K562 (cell line): ENCODE measurements around the gene KRTAP2-2. TPM values are rescaled to one million over a fixed set of nuclear protein-coding genes. Genes with fewer than 3 reads are reported as not detected.
"Not testable (repeated sequence)": the region's sequence is repeated elsewhere in the genome, so short reads cannot be mapped to it uniquely, and the experiment has no call there.

Experiments used
- ATAC-seq: fragments of 200-7000 bp; cut with Tn5 transposase; 3 replicates; pipeline ENCODE4 v1.9.1; 2020; ENCODE audit warnings: moderate library complexity
- BruUV-seq: library from RNA; stranded (reverse); fragments of 400-500 nt; replicated peaks from 2 replicates; lab custom pipeline; 2021; lab: Mats Ljungman, UMichigan
- CTCF ChIA-PET: fragments of 300-600 bp; formaldehyde crosslinking; extraction: SDS; loops from one replicate; lab custom pipeline; 2021; ENCODE audit warnings: low intra/inter-chr PET ratio; lab: Yijun Ruan, JAX
- POLR2A ChIA-PET: fragments of 300-600, 350-650 bp; sonication (Branson Sonifier 250); formaldehyde crosslinking; extraction: SDS; loops from one replicate; lab custom pipeline; 2021; ENCODE audit warnings: antibody characterized with exemption, inconsistent platforms; lab: Yijun Ruan, JAX
- DNase-seq, 4 experiments: peaks; one replicate each; pipeline versions ENCODE4 v3.0.0 to v3.0.0-alpha.2; 2011 to 2018; ENCODE audit warnings: low spot score in 3 of 4, mixed read lengths in 3 of 4; ENCODE audit errors: extremely low read depth in 1 of 4
- FAIRE-seq: peaks from 2 replicates; lab custom pipeline; 2011; peaks lifted over from hg19 to GRCh38; lab: Jason Lieb, UNC
- H2AFZ ChIP-seq: 2 replicates; pipeline ENCODE4 v1.6.0; 2011; ENCODE audit warnings: low read depth, low read length, control low read depth, inconsistent platforms
- H3K27ac ChIP-seq: fragments of 200-600 bp; 3 replicates; pipeline ENCODE4 v1.8.0; 2011; ENCODE audit warnings: low read depth, mild to moderate bottlenecking, control low read depth, inconsistent platforms, low read length, moderate library complexity, mixed read lengths; ENCODE audit errors: extremely low read depth
- H3K27me3 ChIP-seq, 2 experiments: fragments of 300-600 bp in 1 of 2; 2 replicates in 1 of 2; 3 replicates in 1 of 2; pipeline versions ENCODE4 v1.6.0 to v1.8.0; 2011; ENCODE audit warnings: inconsistent platforms in 2 of 2, low read length in 2 of 2, mild to moderate bottlenecking in 1 of 2, mixed read lengths in 1 of 2, moderate library complexity in 1 of 2; ENCODE audit not compliant: control insufficient read depth in 2 of 2, insufficient read depth in 2 of 2
- H3K36me3 ChIP-seq: fragments of 300-600 bp; 3 replicates; pipeline ENCODE4 v1.8.0; 2011; ENCODE audit warnings: mild to moderate bottlenecking, low read length, inconsistent platforms; ENCODE audit not compliant: control insufficient read depth, insufficient read depth
- H3K4me1 ChIP-seq, 2 experiments: fragments of 200-600 bp in 1 of 2; replicated peaks in 1 of 2; 2 replicates in 1 of 2; 3 replicates in 1 of 2; pipeline versions ENCODE4 v1.5.1 to v1.8.0; 2011; ENCODE audit warnings: inconsistent platforms in 2 of 2, low read length in 2 of 2, mild to moderate bottlenecking in 1 of 2, mixed read lengths in 1 of 2, moderate library complexity in 1 of 2; ENCODE audit not compliant: control insufficient read depth in 2 of 2, insufficient read depth in 2 of 2
- H3K4me2 ChIP-seq: 2 replicates; pipeline ENCODE4 v1.6.1; 2011; ENCODE audit warnings: low read length, control low read depth, inconsistent platforms, mixed read lengths; ENCODE audit not compliant: insufficient read depth
- H3K4me3 ChIP-seq: fragments of 200-600 bp; sonication (generic), shearing (Covaris generic); 2 replicates; pipeline ENCODE4 v1.5.1; 2016; ENCODE audit warnings: control low read depth, inconsistent platforms
- H3K79me2 ChIP-seq: fragments of 200-600 bp; 3 replicates; pipeline ENCODE4 v1.8.0; 2011; ENCODE audit warnings: low read length, inconsistent platforms; ENCODE audit not compliant: control insufficient read depth, insufficient read depth
- H3K9ac ChIP-seq, 2 experiments: 2 replicates each; pipeline versions ENCODE4 v1.6.0 to v1.6.1; 2011; ENCODE audit warnings: low read depth in 2 of 2, low read length in 2 of 2, control low read depth in 1 of 2, inconsistent platforms in 1 of 2, mild to moderate bottlenecking in 1 of 2, mixed read lengths in 1 of 2; ENCODE audit not compliant: insufficient read depth in 1 of 2
- H3K9me1 ChIP-seq: one replicate; pipeline ENCODE4 v1.6.0; 2011; ENCODE audit warnings: inconsistent platforms, mild to moderate bottlenecking, low read length, moderate library complexity; ENCODE audit not compliant: control insufficient read depth, insufficient read depth
- H3K9me3 ChIP-seq: replicated peaks from 2 replicates; pipeline ENCODE4 v1.5.1; 2011; ENCODE audit warnings: low read depth, low read length, inconsistent platforms; ENCODE audit not compliant: control insufficient read depth, insufficient read depth
- H4K20me1 ChIP-seq: replicated peaks from 2 replicates; pipeline ENCODE4 v1.6.1; 2011; ENCODE audit warnings: low read length, inconsistent platforms, mixed read lengths; ENCODE audit not compliant: control insufficient read depth, insufficient read depth
- SIX5 ChIP-seq, 2 experiments: IDR thresholded peaks; 2 replicates each; pipeline ENCODE4 v1.6.1; 2011; ENCODE audit warnings: low read length in 2 of 2, borderline replicate concordance in 1 of 2, low read depth in 1 of 2, mild to moderate bottlenecking in 1 of 2, moderate library complexity in 1 of 2; ENCODE audit not compliant: insufficient read depth in 1 of 2
- TSC22D4 ChIP-seq: fragments of 450-650 bp; IDR thresholded peaks from 2 replicates; pipeline ENCODE4 v1.6.1; 2016; ENCODE audit warnings: missing genetic modification characterization, missing biosample characterization, control low read depth
- WGBS: fragments of 100-300 bp; shearing (Covaris generic); methylation state at CpG from one replicate; pipeline ENCODE4 v1.1.6; 2016; ENCODE audit warnings: low coverage, mixed read lengths; ENCODE audit not compliant: insufficient coverage; ENCODE audit errors: missing lambda C conversion rate; 5-methylcytosine and 5-hydroxymethylcytosine counted together
- in situ Hi-C: fragments of 300-500 bp; cut with MboI; formaldehyde crosslinking; loops from 4 replicates; pipeline ENCODE4 v1.15.0; 2018; ENCODE audit warnings: inconsistent platforms, mixed read lengths
- intact Hi-C: fragments of 100-400 bp; cut with micrococcal nuclease; formaldehyde crosslinking; loops from 2 replicates; pipeline ENCODE4 v1.14.2; 2022
- polyA plus RNA-seq, 8 experiments: library from polyadenylated mRNA; depleted of rRNA in 4 of 8; stranded (reverse) in 5 of 8; unstranded in 3 of 8; fragments of >200 nt; fragmentation: Nextera tagmentation in 2 of 8; fragmentation: Illumina TruSeq in 1 of 8; extraction: Ambion mirVana in 2 of 8; extraction: Trizol in 1 of 8; gene quantifications; 2 replicates each; pipeline versions ENCODE4 v1.2.1 to v1.2.3, GENCODE V29; 2011 to 2014; ENCODE audit warnings: inconsistent platforms in 1 of 8, missing spikeins in 1 of 8
- total RNA-seq, 7 experiments: library from RNA; depleted of rRNA in 6 of 7; stranded (reverse); fragments of >200 nt in 6 of 7; fragmentation: Illumina TruSeq in 2 of 7; extraction: Trizol in 2 of 7; gene quantifications; 2 replicates each; pipeline versions ENCODE4 v1.2.1 to v1.2.3, GENCODE V29; 2011 to 2021; ENCODE audit warnings: low replicate concordance in 1 of 7
- TF ChIP-seq, protein P1 (sequence below): IDR thresholded peaks from 2 replicates; pipeline ENCODE4 v1.6.1; 2016; ENCODE audit warnings: missing genetic modification characterization, missing compliant biosample characterization

The KRTAP2-2 gene
- total and polyA plus RNA-seq, 9 of the 15 experiments (the other 6 are each of a cell fraction or from before 2014, with no cell fraction given): not detected

DNA sequence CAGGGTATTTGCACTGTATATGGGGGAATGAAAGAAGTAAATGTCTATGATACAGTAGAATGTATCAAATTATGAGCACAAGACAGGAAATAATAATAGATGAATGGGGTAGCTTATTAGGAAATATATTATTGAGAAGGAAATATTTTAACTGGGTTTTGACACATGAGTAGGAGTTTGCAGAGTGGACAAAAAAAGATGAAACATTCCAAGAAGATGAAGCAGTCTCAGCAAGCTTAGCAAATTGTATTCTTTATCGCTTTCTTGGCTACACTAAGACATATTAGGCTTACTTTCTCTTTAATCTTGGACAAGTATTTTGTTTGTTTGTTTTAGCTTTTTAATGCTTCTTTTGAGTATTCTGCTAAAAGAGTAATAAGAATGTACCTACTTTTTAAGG lies 48.9 kb upstream of the KRTAP2-2 start (continued):
- TF ChIP-seq, protein P1, sequence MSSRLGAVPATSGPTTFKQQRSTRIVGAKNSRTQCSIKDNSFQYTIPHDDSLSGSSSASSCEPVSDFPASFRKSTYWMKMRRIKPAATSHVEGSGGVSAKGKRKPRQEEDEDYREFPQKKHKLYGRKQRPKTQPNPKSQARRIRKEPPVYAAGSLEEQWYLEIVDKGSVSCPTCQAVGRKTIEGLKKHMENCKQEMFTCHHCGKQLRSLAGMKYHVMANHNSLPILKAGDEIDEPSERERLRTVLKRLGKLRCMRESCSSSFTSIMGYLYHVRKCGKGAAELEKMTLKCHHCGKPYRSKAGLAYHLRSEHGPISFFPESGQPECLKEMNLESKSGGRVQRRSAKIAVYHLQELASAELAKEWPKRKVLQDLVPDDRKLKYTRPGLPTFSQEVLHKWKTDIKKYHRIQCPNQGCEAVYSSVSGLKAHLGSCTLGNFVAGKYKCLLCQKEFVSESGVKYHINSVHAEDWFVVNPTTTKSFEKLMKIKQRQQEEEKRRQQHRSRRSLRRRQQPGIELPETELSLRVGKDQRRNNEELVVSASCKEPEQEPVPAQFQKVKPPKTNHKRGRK (tag): no peak
- TF ChIP-seq SIX5 (IDR thresholded peaks at IDR 0.05; ENCODE audit: borderline replicate concordance in 1 of 2, insufficient read depth in 1 of 2, low read depth in 1 of 2, low read length in 2 of 2): no peak
- TF ChIP-seq, all 486 proteins: peak for 0

DNA sequence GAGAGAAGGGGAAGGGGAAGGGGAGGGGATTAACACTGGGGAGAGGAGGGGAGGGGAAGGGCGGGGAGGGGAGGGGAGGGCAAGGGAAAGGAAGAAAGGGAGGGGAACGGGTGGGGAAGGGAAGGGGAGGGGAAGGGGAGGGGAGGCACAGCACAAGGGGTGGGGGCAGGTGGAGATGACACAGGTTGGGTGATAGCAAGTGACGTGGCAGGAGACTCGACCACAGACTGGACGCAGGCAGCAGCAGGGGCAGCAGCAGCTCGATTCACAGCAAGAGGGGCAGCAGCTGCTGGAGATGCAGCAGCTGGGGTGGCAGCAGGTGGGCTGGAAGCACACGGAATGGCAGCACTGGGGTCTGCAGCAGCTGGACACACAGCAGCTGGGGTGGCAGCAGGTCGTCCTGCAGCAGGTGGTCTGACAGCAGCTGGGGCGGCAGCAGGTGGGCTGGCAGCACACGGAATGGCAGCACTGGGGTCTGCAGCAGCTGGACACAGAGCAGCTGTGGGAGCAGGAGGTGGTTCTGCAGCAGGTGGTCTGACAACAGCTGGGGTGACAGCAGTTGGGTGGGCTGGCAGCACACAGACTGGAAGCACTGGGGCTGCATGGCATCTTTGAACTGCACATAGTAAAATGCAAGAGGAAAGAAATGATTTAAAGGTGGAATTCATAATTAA lies 46.7 kb upstream of the KRTAP2-2 start, which contains the start of gene KRTAP4-16:
TSS of gene KRTAP4-16 (minus strand) at position 624 of the 674 bp plus-strand sequence. CDS start at position 624, 0 bp downstream.
- Histone ChIP-seq H3K79me2 (no peaks in the 10 kb centered on the region), H2AFZ (no peak within 1 kb of the TSS), H3K9ac (no peak within 1 kb of the TSS), H3K4me2 (no peak within 1 kb of the TSS), H3K27ac (no peak within 1 kb of the TSS), H3K9me1 (no peaks in the 10 kb centered on the region), H3K27me3 (0 out of 5 replicates have a peak, but pooled peaks cover 0 to 4% of the 10 kb centered on the region in 2 experiments), H3K36me3 (no peaks in the 10 kb centered on the region), H3K4me1 (no peaks in the 10 kb centered on the region), H3K9me3 (no peaks in the 10 kb centered on the region), H4K20me1 (no peaks in the 10 kb centered on the region), H3K4me3 (no peak within 1 kb of the TSS)
- no peak for FAIRE-seq
- in situ Hi-C loops: no loop called here
- TF ChIP-seq TSC22D4 (tag): no peak
- DNase-seq: no peak
- intact Hi-C loops: no loop called here
- ATAC-seq: no peak
- 3% methylated on average over 6 of the region's 10 CpGs for WGBS
- no TSS peak for BruUV-seq
- CTCF ChIA-PET: no interaction called here
- POLR2A ChIA-PET: interaction anchor here (0.9 kb wide), 1 partner anchor 151 kb away, joined by 4 read pairs; no protein-coding TSS in a partner anchor

DNA sequence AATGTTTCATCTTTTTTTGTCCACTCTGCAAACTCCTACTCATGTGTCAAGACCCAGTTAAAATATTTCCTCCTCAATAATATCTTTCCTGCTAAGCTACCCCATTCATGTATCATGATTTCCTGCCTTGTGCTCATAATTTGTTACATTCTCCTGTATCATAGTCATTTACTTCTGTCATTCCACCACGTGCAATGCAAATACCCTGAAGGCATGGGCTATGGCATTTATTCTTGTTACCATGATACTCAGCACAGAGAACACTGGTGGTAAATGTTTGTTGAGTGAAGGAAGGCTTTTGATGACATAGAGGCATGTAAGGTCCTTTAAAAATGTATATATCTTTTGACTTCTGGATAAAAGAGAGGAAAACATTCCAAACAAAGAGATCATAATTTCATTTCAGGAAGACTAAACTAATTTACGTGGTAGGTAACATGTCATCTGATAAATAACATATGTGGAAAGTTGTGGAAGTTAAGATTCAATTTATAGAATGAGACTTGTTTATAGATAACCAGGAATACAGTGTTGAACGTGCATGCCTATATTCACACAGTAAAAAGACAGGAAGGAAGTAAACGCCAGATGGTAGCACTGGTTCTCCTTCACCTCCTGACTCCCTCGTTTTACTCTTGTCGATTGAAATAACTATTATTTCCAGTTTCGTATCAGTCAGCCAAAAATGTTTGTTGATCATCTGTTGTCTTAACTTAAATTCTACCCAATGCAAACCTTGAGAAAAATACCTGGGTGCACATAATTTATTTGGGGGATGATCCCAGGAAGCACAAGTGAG lies 44.9 kb upstream of the KRTAP2-2 start:
- H3K9me1 ChIP-seq, CTCF ChIA-PET, H3K9me3 ChIP-seq, H3K9ac ChIP-seq, H3K27ac ChIP-seq, H3K4me3 ChIP-seq, H2AFZ ChIP-seq, ATAC-seq, DNase-seq, intact Hi-C loops, H3K79me2 ChIP-seq, BruUV-seq, FAIRE-seq, POLR2A ChIA-PET, H4K20me1 ChIP-seq, H3K4me1 ChIP-seq, H3K27me3 ChIP-seq, H3K4me2 ChIP-seq, in situ Hi-C loops, H3K36me3 ChIP-seq: not testable (repeated sequence)
- 0% methylated on average over 6 of the region's 7 CpGs for WGBS
